ENCODE results near the gene TNFRSF8. TPM values are rescaled to one million over a fixed set of nuclear protein-coding genes. Genes with fewer than 3 reads are reported as not detected.
"Not testable (repeated sequence)": the region's sequence is repeated elsewhere in the genome, so short reads cannot be mapped to it uniquely, and the experiment has no call there.

The TNFRSF8 gene
- total RNA-seq, 1 donor = 0.73 TPM

GRCh38 chr1:12104417-12104816, 41.3 kb downstream of the TNFRSF8 start:
- Histone ChIP-seq H3K27me3 (ENCODE audit: insufficient read depth, low read length) (no peaks in the 10 kb centered on the region), H3K9me3 (ENCODE audit: low read depth, low read length) (no peaks in the 10 kb centered on the region), H3K4me1 (ENCODE audit: insufficient read depth, low read length) (no peaks in the 10 kb centered on the region), H3K4me3 (ENCODE audit: low read length) (no peak overlapping the region)

GRCh38 chr1:12106153-12106552, 43.0 kb downstream of the TNFRSF8 start:
- Histone ChIP-seq H3K4me1 (ENCODE audit: insufficient read depth, low read length) (no peaks in the 10 kb centered on the region), H3K27me3 (ENCODE audit: insufficient read depth, low read length) (no peaks in the 10 kb centered on the region), H3K4me3 (ENCODE audit: low read length) (no peak overlapping the region), H3K9me3 (ENCODE audit: low read depth, low read length) (no peaks in the 10 kb centered on the region)

GRCh38 chr1:12106861-12107260, 43.8 kb downstream of the TNFRSF8 start:
- H3K9me3 ChIP-seq (ENCODE audit: low read depth, low read length); H3K27me3 ChIP-seq (ENCODE audit: insufficient read depth, low read length); H3K4me1 ChIP-seq (ENCODE audit: insufficient read depth, low read length); H3K4me3 ChIP-seq (ENCODE audit: low read length): not testable (repeated sequence)

GRCh38 chr1:12107718-12108117, 44.6 kb downstream of the TNFRSF8 start:
- H3K4me1 ChIP-seq (ENCODE audit: insufficient read depth, low read length) = no peaks in the 10 kb centered on the region

GRCh38 chr1:12109901-12110300, 46.8 kb downstream of the TNFRSF8 start:
- no peaks in the 10 kb centered on the region for H3K4me1 ChIP-seq (ENCODE audit: insufficient read depth, low read length)
- no peaks in the 10 kb centered on the region for H3K27me3 ChIP-seq (ENCODE audit: insufficient read depth, low read length)
- H3K9me3 ChIP-seq (ENCODE audit: low read depth, low read length) = no peaks in the 10 kb centered on the region
- no peak overlapping the region for H3K4me3 ChIP-seq (ENCODE audit: low read length)

More at GRCh38 chr1:12107718-12108117, 44.6 kb downstream of the TNFRSF8 start:
- no peaks in the 10 kb centered on the region for H3K9me3 ChIP-seq (ENCODE audit: low read depth, low read length)
- no peaks in the 10 kb centered on the region for H3K27me3 ChIP-seq (ENCODE audit: insufficient read depth, low read length)
- no peak overlapping the region for H3K4me3 ChIP-seq (ENCODE audit: low read length)

GRCh38 chr1:12111741-12112140, 48.6 kb downstream of the TNFRSF8 start:
- no peaks in the 10 kb centered on the region for H3K9me3 ChIP-seq (ENCODE audit: low read depth, low read length)
- H3K4me1 ChIP-seq (ENCODE audit: insufficient read depth, low read length) = no peaks in the 10 kb centered on the region
- no peak overlapping the region for H3K4me3 ChIP-seq (ENCODE audit: low read length)
- H3K27me3 ChIP-seq (ENCODE audit: insufficient read depth, low read length) = no peaks in the 10 kb centered on the region

- no peaks in the 10 kb centered on the region for H3K4me1 ChIP-seq (ENCODE audit: insufficient read depth, low read length)
- H3K4me3 ChIP-seq (ENCODE audit: low read length) = no peak overlapping the region
- no peaks in the 10 kb centered on the region for H3K27me3 ChIP-seq (ENCODE audit: insufficient read depth, low read length)
- H3K9me3 ChIP-seq (ENCODE audit: low read depth, low read length) = no peaks in the 10 kb centered on the region
Measured at GRCh38 chr1:12112711-12113161, 49.6 kb downstream of the TNFRSF8 start.

GRCh38 chr1:12113433-12114339, 50.6 kb downstream of the TNFRSF8 start:
- Histone ChIP-seq H3K9me3 (ENCODE audit: low read depth, low read length) (no peaks in the 10 kb centered on the region), H3K27me3 (ENCODE audit: insufficient read depth, low read length) (no peaks in the 10 kb centered on the region), H3K4me1 (ENCODE audit: insufficient read depth, low read length) (no peaks in the 10 kb centered on the region), H3K4me3 (ENCODE audit: low read length) (no peak overlapping the region)

- Histone ChIP-seq H3K27me3 (ENCODE audit: insufficient read depth, low read length) (no peaks in the 10 kb centered on the region), H3K9me3 (ENCODE audit: low read depth, low read length) (no peaks in the 10 kb centered on the region), H3K4me1 (ENCODE audit: insufficient read depth, low read length) (no peaks in the 10 kb centered on the region), H3K4me3 (ENCODE audit: low read length) (no peak overlapping the region)
Measured at GRCh38 chr1:12114340-12114683, 51.2 kb downstream of the TNFRSF8 start.

GRCh38 chr1:12114916-12115315, 51.8 kb downstream of the TNFRSF8 start:
- no peaks in the 10 kb centered on the region for H3K9me3 ChIP-seq (ENCODE audit: low read depth, low read length)
- H3K27me3 ChIP-seq (ENCODE audit: insufficient read depth, low read length) = no peaks in the 10 kb centered on the region
- no peak overlapping the region for H3K4me3 ChIP-seq (ENCODE audit: low read length)
- no peaks in the 10 kb centered on the region for H3K4me1 ChIP-seq (ENCODE audit: insufficient read depth, low read length)

- Histone ChIP-seq H3K4me1 (ENCODE audit: insufficient read depth, low read length) (peaks cover 16% of the 10 kb centered on the region), H3K4me3 (ENCODE audit: low read length) (no peak overlapping the region), H3K9me3 (ENCODE audit: low read depth, low read length) (no peaks in the 10 kb centered on the region), H3K27me3 (ENCODE audit: insufficient read depth, low read length) (no peaks in the 10 kb centered on the region)
Measured at GRCh38 chr1:12121212-12122003, 58.3 kb downstream of the TNFRSF8 start.

GRCh38 chr1:12123172-12123571, 60.1 kb downstream of the TNFRSF8 start:
- peaks cover 34% of the 10 kb centered on the region for H3K4me1 ChIP-seq (ENCODE audit: insufficient read depth, low read length)
- H3K4me3 ChIP-seq (ENCODE audit: low read length) = no peak overlapping the region
- no peaks in the 10 kb centered on the region for H3K9me3 ChIP-seq (ENCODE audit: low read depth, low read length)
- H3K27me3 ChIP-seq (ENCODE audit: insufficient read depth, low read length) = no peaks in the 10 kb centered on the region

GRCh38 chr1:12124693-12125421, 61.8 kb downstream of the TNFRSF8 start:
- no peak overlapping the region for H3K4me3 ChIP-seq (ENCODE audit: low read length)

GRCh38 chr1:12125422-12126355, 62.6 kb downstream of the TNFRSF8 start:
- Histone ChIP-seq H3K27me3 (ENCODE audit: insufficient read depth, low read length) (no peaks in the 10 kb centered on the region), H3K9me3 (ENCODE audit: low read depth, low read length) (no peaks in the 10 kb centered on the region), H3K4me3 (ENCODE audit: low read length) (no peak overlapping the region), H3K4me1 (ENCODE audit: insufficient read depth, low read length) (peaks cover 39% of the 10 kb centered on the region)

More at GRCh38 chr1:12124693-12125421, 61.8 kb downstream of the TNFRSF8 start:
- Histone ChIP-seq H3K9me3 (ENCODE audit: low read depth, low read length) (no peaks in the 10 kb centered on the region), H3K4me1 (ENCODE audit: insufficient read depth, low read length) (peaks cover 34% of the 10 kb centered on the region), H3K27me3 (ENCODE audit: insufficient read depth, low read length) (no peaks in the 10 kb centered on the region)
